ENCODE data around the gene KYNU.
"Not testable (repeated sequence)": the region's sequence is repeated elsewhere in the genome, so short reads cannot be mapped to it uniquely, and the experiment has no call there.

Gene KYNU

GRCh38 chr2:143088388-143088787 lies 210.9 kb downstream of the KYNU start:
- no peaks in the 10 kb centered on the region for H3K36me3 ChIP-seq
- TF ChIP-seq CTCF (IDR thresholded peaks at IDR 0.05; ENCODE audit: low read depth, low read length) = no peak

GRCh38 chr2:143089520-143089919 lies 212.1 kb downstream of the KYNU start:
- DNase-seq; H3K27ac ChIP-seq; H3K9me3 ChIP-seq (ENCODE audit: severe bottlenecking); H3K36me3 ChIP-seq; H3K4me3 ChIP-seq (ENCODE audit: low read depth, low read length); H3K27me3 ChIP-seq (ENCODE audit: insufficient read depth, low read depth, severe bottlenecking): not testable (repeated sequence)

More at GRCh38 chr2:143088388-143088787, 210.9 kb downstream of the KYNU start:
- Histone ChIP-seq H3K4me3 (ENCODE audit: low read depth, low read length) (no peak overlapping the region), H3K27me3 (ENCODE audit: insufficient read depth, low read depth, severe bottlenecking) (no peaks in the 10 kb centered on the region), H3K9me3 (ENCODE audit: severe bottlenecking) (no peaks in the 10 kb centered on the region), H3K27ac (no peak overlapping the region)
- DNase-seq = no peak

All from WERI-Rb-1 (cell line).